Heart left ventricle (tissue), 16 donors: ENCODE results near the gene SPEF2. TPM values are rescaled to one million over a fixed set of nuclear protein-coding genes. Genes with fewer than 3 reads are reported as not detected.
"Not testable (repeated sequence)": the region's sequence is repeated elsewhere in the genome, so short reads cannot be mapped to it uniquely, and the experiment has no call there.

Experiments used
- ATAC-seq, 4 donors: fragments of 200-7000 bp; cut with Tn5 transposase; one replicate each; pipeline ENCODE4 v1.9.1; 2020 to 2022; ENCODE audit warnings: moderate library complexity in 4 of 4, mild to moderate bottlenecking in 3 of 4, moderate number of reproducible peaks in 1 of 4
- DNase-seq, 5 donors: peaks; one replicate each; pipeline ENCODE4 v3.0.0-alpha.2; 2020
- H3K27ac ChIP-seq, 12 donors: fragments of 200-600 bp; sonication (generic) in 4 of 12; one replicate each; pipeline versions ENCODE4 v1.5.0 to v1.8.0; 2016 to 2022; ENCODE audit warnings: mild to moderate bottlenecking in 2 of 12
- H3K27me3 ChIP-seq, 9 donors: fragments of 200-600 bp; sonication (generic) in 2 of 9; one replicate each; pipeline versions ENCODE4 v1.5.1 to v1.8.0; 2016 to 2022; ENCODE audit warnings: mild to moderate bottlenecking in 3 of 9
- H3K36me3 ChIP-seq, 9 donors: fragments of 200-600 bp; sonication (generic) in 2 of 9; one replicate each; pipeline versions ENCODE4 v1.5.0 to v1.8.0; 2018 to 2022; ENCODE audit warnings: mild to moderate bottlenecking in 2 of 9
- H3K4me1 ChIP-seq, 12 donors: fragments of 200-600 bp; sonication (generic) in 4 of 12; one replicate each; pipeline versions ENCODE4 v1.5.0 to v1.8.0; 2016 to 2022; ENCODE audit warnings: mild to moderate bottlenecking in 3 of 12
- H3K4me3 ChIP-seq, 12 donors: fragments of 200-600 bp; sonication (generic) in 4 of 12; one replicate each; pipeline versions ENCODE4 v1.5.0 to v1.8.0; 2017 to 2022; ENCODE audit warnings: mild to moderate bottlenecking in 9 of 12, moderate library complexity in 4 of 12
- H3K9me3 ChIP-seq, 12 donors: fragments of 200-600 bp; sonication (generic) in 4 of 12; one replicate each; pipeline versions ENCODE4 v1.5.0 to v1.8.0; 2016 to 2022; ENCODE audit warnings: mild to moderate bottlenecking in 1 of 12
- CTCF ChIP-seq, 12 donors: fragments of 200-600 bp; sonication (generic) in 4 of 12; IDR thresholded peaks; one replicate each; pipeline versions ENCODE4 v1.5.0 to v1.8.0; 2018 to 2022; ENCODE audit warnings: antibody characterized with exemption in 12 of 12, mild to moderate bottlenecking in 5 of 12
- POLR2A ChIP-seq, 2 donors: fragments of 450-650 bp; IDR thresholded peaks; one replicate each; pipeline ENCODE4 v1.6.1; 2017; ENCODE audit warnings: antibody characterized with exemption in 2 of 2, mild to moderate bottlenecking in 2 of 2, moderate library complexity in 2 of 2
- WGBS, 4 donors: extraction: QIAGEN DNeasy Blood & Tissue Kit in 2 of 4; methylation state at CpG; one replicate each; pipeline versions ENCODE4 v1.1.5 to v1.1.7; 2013 to 2018; 5-methylcytosine and 5-hydroxymethylcytosine counted together
- intact Hi-C, 10 donors: fragments of 100-400 bp; cut with DNase I; formaldehyde crosslinking; loops; one replicate each; pipeline versions ENCODE4 v1.11.1 to v1.14.2; 2022
- polyA plus RNA-seq, 2 donors: library from polyadenylated mRNA; stranded (reverse); fragments of 200-250 nt; gene quantifications; one replicate each; pipeline ENCODE4 v1.2.3, GENCODE V29; 2013
- total RNA-seq, 9 donors: library from RNA; depleted of rRNA in 2 of 9; stranded (reverse); fragments of >200 nt in 2 of 9; fragmentation: NEBNext Ultra II Directional in 3 of 9; extraction: Animal tissue kit (Norgen Biotek cat#: 25700) in 3 of 9; gene quantifications; one replicate each; pipeline versions ENCODE4 v1.1.0 to v1.2.4, GENCODE V29; 2016 to 2023
- donor health status: ischemic (EF 13 %, LVEDD 7.1; RV severe dilation, severe dysfunction).
- donor health status: healthy with polysubstance abuse.
- donor health status: DM: no; HTN: yes; CAD: no.
- donor health status: DM: no; HTN: no; CAD: no.
- donor health status: ischemic (EF 25% LVEDD 6.9; RV normal size, moderate dysfunction).
- donor health status: ischemic (EF 25% LVEDD 5.7; RV mildly dilated, moderate dysfunction).
- donor health status: healthy.
- donor health status: DM: yes; HTN: yes; CAD: no.
- donor health status: ischemic (EF 35%, LVEDD 5.7; RV mildly dilated, moderate dysfunction).
- donor health status: nonischemic (EF 11% LVEDD 7.7; RV severe dilation, severe dysfunction).
- donor health status: DM: yes; HTN: yes; CAD: no.
- donor health status: PGD.
- donor health status: ischemic (EF 29% LVEDD 5.4; RV normal size, mild dysfunction).
- donor health status: nonischemic (EF 23%, LVEDD 6.1; RV moderate dilation, normal function).

SPEF2 gene
- total and polyA plus RNA-seq, 11 donors, result 0.46 to 4.1 (median 1.3) TPM

- no peak overlapping the region for H3K4me3 ChIP-seq
- H3K27me3 ChIP-seq, result no peaks in the 10 kb centered on the region
- 80 to 88% (median 86%) methylated on average over 2 of the region's 2 CpGs for WGBS, 4 donors
- H3K27ac ChIP-seq, result peak overlapping the region in 1 of 12 donors; percentile 25
- DNase-seq (no peak), ATAC-seq (no peak)
- no peaks in the 10 kb centered on the region for H3K9me3 ChIP-seq
- TF ChIP-seq POLR2A (IDR thresholded peaks at IDR 0.05) (no peak), CTCF (IDR thresholded peaks at IDR 0.05) (no peak)
- intact Hi-C loops, result no loop called here
- no peaks in the 10 kb centered on the region for H3K36me3 ChIP-seq
- H3K4me1 ChIP-seq, result no peaks in the 10 kb centered on the region
Measured at GRCh38 chr5:35833224-35833623, 215.6 kb downstream of the SPEF2 start.

- 83 to 90% (median 87%) methylated on average over 7 of the region's 7 CpGs for WGBS, 4 donors
- intact Hi-C loops, result no loop called here
- Histone ChIP-seq H3K4me1 (no peaks in the 10 kb centered on the region), H3K36me3 (no peaks in the 10 kb centered on the region), H3K27me3 (no peaks in the 10 kb centered on the region), H3K9me3 (no peaks in the 10 kb centered on the region), H3K27ac (no peak overlapping the region), H3K4me3 (no peak overlapping the region)
- ATAC-seq (no peak), DNase-seq (no peak)
- TF ChIP-seq CTCF (IDR thresholded peaks at IDR 0.05), result no peak
- no peak for TF ChIP-seq POLR2A (IDR thresholded peaks at IDR 0.05)
Measured at GRCh38 chr5:35835796-35836742, 218.4 kb downstream of the SPEF2 start.

- 86 to 95% (median 91%) methylated on average over 5 of the region's 5 CpGs for WGBS, 4 donors
- Histone ChIP-seq H3K36me3 (no peaks in the 10 kb centered on the region), H3K9me3 (peaks cover 0 to 3% (median 0%) of the 10 kb centered on the region in 12 donors), H3K4me1 (no peaks in the 10 kb centered on the region), H3K27ac (no peak overlapping the region), H3K4me3 (no peak overlapping the region), H3K27me3 (no peaks in the 10 kb centered on the region)
- intact Hi-C loops, result no loop called here
- DNase-seq (no peak), ATAC-seq (no peak)
- TF ChIP-seq CTCF (IDR thresholded peaks at IDR 0.05) (no peak), POLR2A (IDR thresholded peaks at IDR 0.05) (no peak)
Measured at GRCh38 chr5:35838370-35839042, 220.8 kb downstream of the SPEF2 start.

- Histone ChIP-seq H3K4me3 (no peak overlapping the region), H3K27ac (no peak overlapping the region), H3K4me1 (no peaks in the 10 kb centered on the region), H3K27me3 (no peaks in the 10 kb centered on the region), H3K36me3 (no peaks in the 10 kb centered on the region), H3K9me3 (peaks cover 0 to 13% (median 0%) of the 10 kb centered on the region in 12 donors)
- no peak for ATAC-seq
- TF ChIP-seq POLR2A (IDR thresholded peaks at IDR 0.05), result no peak
- no peak for TF ChIP-seq CTCF (IDR thresholded peaks at IDR 0.05)
- no peak for DNase-seq
- intact Hi-C loops, result no loop called here
Measured at GRCh38 chr5:35842856-35843255, 225.2 kb downstream of the SPEF2 start.

- H3K27ac ChIP-seq, H3K27me3 ChIP-seq, intact Hi-C loops, ATAC-seq, H3K4me3 ChIP-seq, H3K4me1 ChIP-seq, DNase-seq, H3K36me3 ChIP-seq: not testable (repeated sequence)
- WGBS, 4 donors, result 69 to 83% (median 76%) methylated on average over 2 of the region's 2 CpGs
- H3K9me3 ChIP-seq, result peaks cover 0 to 13% (median 0%) of the 10 kb centered on the region in 12 donors
Measured at GRCh38 chr5:35845508-35845907, 227.8 kb downstream of the SPEF2 start.
